Smooth muscle cell of bladder (primary cell): ENCODE results near the gene SLC7A14. TPM values are rescaled to one million over a fixed set of nuclear protein-coding genes. Genes with fewer than 3 reads are reported as not detected.

ENCODE experiments used
- total RNA-seq: library from RNA; depleted of rRNA; stranded (reverse); fragments of >200 nt; gene quantifications from 2 replicates; pipeline ENCODE4 v1.2.3, GENCODE V29; 2014

The SLC7A14 gene
- total RNA-seq, result 4.1 TPM in 2 replicates

DNA sequence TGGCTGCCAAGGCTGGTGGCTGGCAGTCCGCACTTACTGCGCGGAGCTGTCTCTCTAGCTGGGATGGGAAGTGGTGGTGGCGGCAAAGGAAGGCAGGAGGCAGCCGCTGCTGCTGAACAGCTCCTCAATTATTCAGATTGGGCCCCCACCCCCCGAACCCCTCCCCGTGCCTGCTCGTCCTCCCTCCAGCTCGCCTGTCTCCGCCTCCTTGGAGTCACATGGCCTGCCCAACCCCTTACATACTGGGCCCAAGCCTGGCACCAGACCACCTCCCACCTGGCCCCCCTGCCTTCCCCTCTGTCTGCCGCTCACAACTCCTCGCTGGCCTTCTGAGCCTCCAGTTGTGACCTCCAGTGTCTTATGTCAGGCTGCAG lies at the start of gene SLC7A14:
Gene SLC7A14, minus strand, starts transcription at position 139 of the 374 bp plus-strand sequence. CDS start 59,139 bp downstream, outside the sequence.

GRCh38 chr3:170418422-170419398 lies 167.2 kb downstream of the SLC7A14 start, which contains the start of gene CLDN11:
Gene CLDN11 (plus strand): TSS chr3:170418868. CDS start chr3:170419067, 199 bp downstream.

Other genes starting within 250 kb of the SLC7A14 start
- 72.5 and 88.7 TPM in 2 replicates for gene SKIL, start 228.4 kb downstream of the SLC7A14 start, total RNA-seq
- gene CLDN11, start 167.2 kb downstream of the SLC7A14 start, total RNA-seq, result 563 and 624 TPM in 2 replicates